GM12878 (cell line): ENCODE results near the gene SCIN. TPM values are rescaled to one million over a fixed set of nuclear protein-coding genes. Genes with fewer than 3 reads are reported as not detected.

ENCODE experiments used
- ASH2L ChIP-seq: fragments of 300-600, 200-600 bp; sonication (generic); IDR thresholded peaks from 2 replicates; pipeline ENCODE4 v1.6.1; 2017; ENCODE audit warnings: low read depth, mild to moderate bottlenecking, borderline replicate concordance
- CBFB ChIP-seq: IDR thresholded peaks from 2 replicates; pipeline ENCODE4 v1.6.1; 2016; ENCODE audit warnings: antibody characterized with exemption, low read depth
- CTCF ChIP-seq, 3 experiments: IDR thresholded peaks in 2 of 3; conservative IDR thresholded peaks in 1 of 3; 2 replicates each; pipeline ENCODE4 v1.5.1; 2011; ENCODE audit warnings: low read depth in 3 of 3, low read length in 3 of 3, mild to moderate bottlenecking in 3 of 3, control low read depth in 2 of 3, moderate library complexity in 2 of 3, inconsistent platforms in 1 of 3, mixed read lengths in 1 of 3; ENCODE audit not compliant: control insufficient read depth in 2 of 3, insufficient read depth in 1 of 3; ENCODE audit errors: extremely low read depth in 1 of 3
- DPF2 ChIP-seq: fragments of 450-650 bp; IDR thresholded peaks from 2 replicates; pipeline ENCODE4 v1.6.1; 2017; ENCODE audit warnings: mild to moderate bottlenecking
- GABPA ChIP-seq: IDR thresholded peaks from 2 replicates; pipeline ENCODE4 v1.6.1; 2014; ENCODE audit warnings: antibody characterized with exemption, low read depth, mild to moderate bottlenecking, inconsistent platforms
- HCFC1 ChIP-seq: fragments of 150-350 bp; IDR thresholded peaks from 2 replicates; pipeline ENCODE4 v1.6.1; 2014; ENCODE audit warnings: low read length
- HDAC2 ChIP-seq: fragments of 200-600 bp; sonication (generic); IDR thresholded peaks from 2 replicates; pipeline ENCODE4 v1.6.1; 2017
- IKZF1 ChIP-seq: fragments of 450-650 bp; conservative IDR thresholded peaks from 2 replicates; pipeline ENCODE4 v1.6.1; 2017; ENCODE audit warnings: antibody characterized with exemption, mild to moderate bottlenecking
- IRF4 ChIP-seq: IDR thresholded peaks from 2 replicates; pipeline ENCODE4 v1.6.1; 2011; ENCODE audit warnings: low read depth, low read length
- MEF2A ChIP-seq: IDR thresholded peaks from 2 replicates; pipeline ENCODE4 v1.6.1; 2011; ENCODE audit warnings: low read depth, mild to moderate bottlenecking, low read length, moderate library complexity; ENCODE audit not compliant: insufficient read depth
- MTA3 ChIP-seq: IDR thresholded peaks from 2 replicates; pipeline ENCODE4 v1.6.1; 2012; ENCODE audit warnings: low read length, inconsistent platforms, borderline replicate concordance
- NBN ChIP-seq: fragments of 450-650 bp; IDR thresholded peaks from 2 replicates; pipeline ENCODE4 v1.6.1; 2016
- PAX5 ChIP-seq: IDR thresholded peaks from 2 replicates; pipeline ENCODE4 v1.6.1; 2011; ENCODE audit warnings: low read depth, low read length, borderline replicate concordance
- PBX3 ChIP-seq: IDR thresholded peaks from 2 replicates; pipeline ENCODE4 v1.6.1; 2011; ENCODE audit warnings: mild to moderate bottlenecking, low read depth, low read length, moderate library complexity; ENCODE audit not compliant: insufficient replicate concordance
- RAD51 ChIP-seq: fragments of 450-650 bp; IDR thresholded peaks from 2 replicates; pipeline ENCODE4 v1.6.1; 2016; ENCODE audit warnings: moderate library complexity, mild to moderate bottlenecking, inconsistent platforms
- RBBP5 ChIP-seq: fragments of 200-600 bp; sonication (generic); conservative IDR thresholded peaks from 2 replicates; pipeline ENCODE4 v1.6.1; 2016
- SMARCA5 ChIP-seq: fragments of 450-650 bp; IDR thresholded peaks from 2 replicates; pipeline ENCODE4 v1.6.1; 2017; ENCODE audit warnings: mild to moderate bottlenecking
- SRF ChIP-seq, 2 experiments: IDR thresholded peaks; 2 replicates each; pipeline ENCODE4 v1.6.1; 2011; ENCODE audit warnings: low read depth in 2 of 2, low read length in 2 of 2, mild to moderate bottlenecking in 1 of 2, moderate library complexity in 1 of 2
- SUZ12 ChIP-seq: fragments of 200-600 bp; sonication (generic); IDR thresholded peaks from one replicate; pipeline ENCODE4 v1.6.1; 2018; ENCODE audit warnings: antibody characterized with exemption, mild to moderate bottlenecking; ENCODE audit not compliant: unreplicated experiment
- ZNF622 ChIP-seq: fragments of 450-650 bp; IDR thresholded peaks from 2 replicates; pipeline ENCODE4 v1.6.1; 2017; ENCODE audit warnings: mild to moderate bottlenecking, inconsistent platforms
- ZSCAN29 ChIP-seq: fragments of 450-650 bp; IDR thresholded peaks from 2 replicates; pipeline ENCODE4 v1.6.1; 2017; ENCODE audit warnings: mild to moderate bottlenecking, moderate library complexity
- polyA plus RNA-seq, 11 experiments: library from polyadenylated mRNA; depleted of rRNA in 4 of 11; unstranded in 6 of 11; stranded (reverse) in 5 of 11; fragments of >200 nt; fragmentation: Nextera tagmentation in 4 of 11; fragmentation: Illumina TruSeq in 1 of 11; extraction: Ambion mirVana in 4 of 11; extraction: Trizol in 1 of 11; gene quantifications; 1 replicate in 1 of 11; 2 replicates in 10 of 11; pipeline versions ENCODE4 v1.2.1 to v1.2.3, GENCODE V29; 2011 to 2016; ENCODE audit warnings: inconsistent platforms in 2 of 11, missing spikeins in 2 of 11, low read depth in 1 of 11
- total RNA-seq, 4 experiments: library from RNA; depleted of rRNA in 3 of 4; stranded (reverse); fragments of >200 nt in 3 of 4; fragmentation: Illumina TruSeq in 1 of 4; extraction: Trizol in 1 of 4; gene quantifications; 2 replicates each; pipeline versions ENCODE4 v1.2.1 to v1.2.3, GENCODE V29; 2013 to 2021
- TF ChIP-seq, protein P1 (sequence below): IDR thresholded peaks from 2 replicates; pipeline ENCODE4 v1.6.1; 2011; ENCODE audit warnings: borderline replicate concordance, low read depth, mild to moderate bottlenecking, moderate library complexity, low read length; ENCODE audit not compliant: insufficient read depth, poor library complexity, severe bottlenecking
- TF ChIP-seq, protein P2 (sequence below): fragments of 450-650 bp; IDR thresholded peaks from 2 replicates; pipeline ENCODE4 v1.6.1; 2016; ENCODE audit warnings: mild to moderate bottlenecking
- TF ChIP-seq, protein P3 (sequence below): fragments of 450-650 bp; IDR thresholded peaks from 2 replicates; pipeline ENCODE4 v1.6.1; 2017; ENCODE audit warnings: antibody characterized with exemption, mild to moderate bottlenecking, moderate library complexity

SCIN gene
- total and polyA plus RNA-seq, 10 of the 15 experiments (the other 5 are each of a cell fraction or from before 2014, with no cell fraction given), result 0.23 to 2.1 (median 1.0) TPM

GRCh38 chr7:12584930-12585329, 14.4 kb downstream of the SCIN start (continued):
- TF ChIP-seq, protein P1, sequence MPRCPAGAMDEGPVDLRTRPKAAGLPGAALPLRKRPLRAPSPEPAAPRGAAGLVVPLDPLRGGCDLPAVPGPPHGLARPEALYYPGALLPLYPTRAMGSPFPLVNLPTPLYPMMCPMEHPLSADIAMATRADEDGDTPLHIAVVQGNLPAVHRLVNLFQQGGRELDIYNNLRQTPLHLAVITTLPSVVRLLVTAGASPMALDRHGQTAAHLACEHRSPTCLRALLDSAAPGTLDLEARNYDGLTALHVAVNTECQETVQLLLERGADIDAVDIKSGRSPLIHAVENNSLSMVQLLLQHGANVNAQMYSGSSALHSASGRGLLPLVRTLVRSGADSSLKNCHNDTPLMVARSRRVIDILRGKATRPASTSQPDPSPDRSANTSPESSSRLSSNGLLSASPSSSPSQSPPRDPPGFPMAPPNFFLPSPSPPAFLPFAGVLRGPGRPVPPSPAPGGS, result no peak
- no peak for TF ChIP-seq RBBP5
- TF ChIP-seq ZSCAN29, result no peak
- TF ChIP-seq MEF2A, result 0 out of 2 replicates have a peak, but pooled peaks have one; percentile 25
- no peak for TF ChIP-seq HCFC1
- TF ChIP-seq IKZF1, result peak; percentile 61
- TF ChIP-seq PBX3, result no peak
- no peak for TF ChIP-seq CTCF (IDR thresholded peaks at IDR 0.05 in 2 of 3, conservative IDR thresholded peaks at IDR 0.05 in 1 of 3; ENCODE audit: control insufficient read depth in 2 of 3, extremely low read depth in 1 of 3, insufficient read depth in 1 of 3, low read depth in 3 of 3, low read length in 3 of 3)
- TF ChIP-seq ZNF622, result no peak
- TF ChIP-seq PAX5, result peak; percentile 28; the same call in 1 of the 2 replicates
- TF ChIP-seq, protein P2, sequence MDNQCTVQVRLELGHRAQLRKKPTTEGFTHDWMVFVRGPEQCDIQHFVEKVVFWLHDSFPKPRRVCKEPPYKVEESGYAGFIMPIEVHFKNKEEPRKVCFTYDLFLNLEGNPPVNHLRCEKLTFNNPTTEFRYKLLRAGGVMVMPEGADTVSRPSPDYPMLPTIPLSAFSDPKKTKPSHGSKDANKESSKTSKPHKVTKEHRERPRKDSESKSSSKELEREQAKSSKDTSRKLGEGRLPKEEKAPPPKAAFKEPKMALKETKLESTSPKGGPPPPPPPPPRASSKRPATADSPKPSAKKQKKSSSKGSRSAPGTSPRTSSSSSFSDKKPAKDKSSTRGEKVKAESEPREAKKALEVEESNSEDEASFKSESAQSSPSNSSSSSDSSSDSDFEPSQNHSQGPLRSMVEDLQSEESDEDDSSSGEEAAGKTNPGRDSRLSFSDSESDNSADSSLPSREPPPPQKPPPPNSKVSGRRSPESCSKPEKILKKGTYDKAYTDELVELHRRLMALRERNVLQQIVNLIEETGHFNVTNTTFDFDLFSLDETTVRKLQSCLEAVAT, result no peak
- no peak for TF ChIP-seq SUZ12
- TF ChIP-seq IRF4, result peak; percentile 48; the same call in 1 of the 2 replicates
- TF ChIP-seq GABPA, result no peak
- TF ChIP-seq, protein P3, sequence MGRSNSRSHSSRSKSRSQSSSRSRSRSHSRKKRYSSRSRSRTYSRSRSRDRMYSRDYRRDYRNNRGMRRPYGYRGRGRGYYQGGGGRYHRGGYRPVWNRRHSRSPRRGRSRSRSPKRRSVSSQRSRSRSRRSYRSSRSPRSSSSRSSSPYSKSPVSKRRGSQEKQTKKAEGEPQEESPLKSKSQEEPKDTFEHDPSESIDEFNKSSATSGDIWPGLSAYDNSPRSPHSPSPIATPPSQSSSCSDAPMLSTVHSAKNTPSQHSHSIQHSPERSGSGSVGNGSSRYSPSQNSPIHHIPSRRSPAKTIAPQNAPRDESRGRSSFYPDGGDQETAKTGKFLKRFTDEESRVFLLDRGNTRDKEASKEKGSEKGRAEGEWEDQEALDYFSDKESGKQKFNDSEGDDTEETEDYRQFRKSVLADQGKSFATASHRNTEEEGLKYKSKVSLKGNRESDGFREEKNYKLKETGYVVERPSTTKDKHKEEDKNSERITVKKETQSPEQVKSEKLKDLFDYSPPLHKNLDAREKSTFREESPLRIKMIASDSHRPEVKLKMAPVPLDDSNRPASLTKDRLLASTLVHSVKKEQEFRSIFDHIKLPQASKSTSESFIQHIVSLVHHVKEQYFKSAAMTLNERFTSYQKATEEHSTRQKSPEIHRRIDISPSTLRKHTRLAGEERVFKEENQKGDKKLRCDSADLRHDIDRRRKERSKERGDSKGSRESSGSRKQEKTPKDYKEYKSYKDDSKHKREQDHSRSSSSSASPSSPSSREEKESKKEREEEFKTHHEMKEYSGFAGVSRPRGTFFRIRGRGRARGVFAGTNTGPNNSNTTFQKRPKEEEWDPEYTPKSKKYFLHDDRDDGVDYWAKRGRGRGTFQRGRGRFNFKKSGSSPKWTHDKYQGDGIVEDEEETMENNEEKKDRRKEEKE, result no peak
- peak; percentile 54; the same call in 1 of the 2 replicates for TF ChIP-seq RAD51
- TF ChIP-seq SMARCA5, result no peak
- no peak for TF ChIP-seq CBFB
- no peak for TF ChIP-seq MTA3
- no peak for TF ChIP-seq DPF2
- TF ChIP-seq HDAC2, result no peak
- TF ChIP-seq NBN, result no peak
- TF ChIP-seq SRF (IDR thresholded peaks at IDR 0.05; ENCODE audit: low read depth in 2 of 2, low read length in 2 of 2), result peak; percentile 69 to 80
- TF ChIP-seq ASH2L, result no peak
